ENCODE measurements around the gene ARMC9. TPM values are rescaled to one million over a fixed set of nuclear protein-coding genes. Genes with fewer than 3 reads are reported as not detected.

The ARMC9 gene, protein sequence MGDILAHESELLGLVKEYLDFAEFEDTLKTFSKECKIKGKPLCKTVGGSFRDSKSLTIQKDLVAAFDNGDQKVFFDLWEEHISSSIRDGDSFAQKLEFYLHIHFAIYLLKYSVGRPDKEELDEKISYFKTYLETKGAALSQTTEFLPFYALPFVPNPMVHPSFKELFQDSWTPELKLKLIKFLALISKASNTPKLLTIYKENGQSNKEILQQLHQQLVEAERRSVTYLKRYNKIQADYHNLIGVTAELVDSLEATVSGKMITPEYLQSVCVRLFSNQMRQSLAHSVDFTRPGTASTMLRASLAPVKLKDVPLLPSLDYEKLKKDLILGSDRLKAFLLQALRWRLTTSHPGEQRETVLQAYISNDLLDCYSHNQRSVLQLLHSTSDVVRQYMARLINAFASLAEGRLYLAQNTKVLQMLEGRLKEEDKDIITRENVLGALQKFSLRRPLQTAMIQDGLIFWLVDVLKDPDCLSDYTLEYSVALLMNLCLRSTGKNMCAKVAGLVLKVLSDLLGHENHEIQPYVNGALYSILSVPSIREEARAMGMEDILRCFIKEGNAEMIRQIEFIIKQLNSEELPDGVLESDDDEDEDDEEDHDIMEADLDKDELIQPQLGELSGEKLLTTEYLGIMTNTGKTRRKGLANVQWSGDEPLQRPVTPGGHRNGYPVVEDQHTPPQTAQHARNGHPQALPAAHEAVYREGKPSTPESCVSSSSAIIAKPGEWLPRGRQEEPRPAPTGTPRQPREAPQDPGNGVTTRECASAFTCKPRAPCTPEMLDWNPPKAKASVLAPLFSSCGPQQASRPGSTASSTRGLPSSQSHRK
- total RNA-seq: 189 and 260 TPM in 2 replicates

DNA sequence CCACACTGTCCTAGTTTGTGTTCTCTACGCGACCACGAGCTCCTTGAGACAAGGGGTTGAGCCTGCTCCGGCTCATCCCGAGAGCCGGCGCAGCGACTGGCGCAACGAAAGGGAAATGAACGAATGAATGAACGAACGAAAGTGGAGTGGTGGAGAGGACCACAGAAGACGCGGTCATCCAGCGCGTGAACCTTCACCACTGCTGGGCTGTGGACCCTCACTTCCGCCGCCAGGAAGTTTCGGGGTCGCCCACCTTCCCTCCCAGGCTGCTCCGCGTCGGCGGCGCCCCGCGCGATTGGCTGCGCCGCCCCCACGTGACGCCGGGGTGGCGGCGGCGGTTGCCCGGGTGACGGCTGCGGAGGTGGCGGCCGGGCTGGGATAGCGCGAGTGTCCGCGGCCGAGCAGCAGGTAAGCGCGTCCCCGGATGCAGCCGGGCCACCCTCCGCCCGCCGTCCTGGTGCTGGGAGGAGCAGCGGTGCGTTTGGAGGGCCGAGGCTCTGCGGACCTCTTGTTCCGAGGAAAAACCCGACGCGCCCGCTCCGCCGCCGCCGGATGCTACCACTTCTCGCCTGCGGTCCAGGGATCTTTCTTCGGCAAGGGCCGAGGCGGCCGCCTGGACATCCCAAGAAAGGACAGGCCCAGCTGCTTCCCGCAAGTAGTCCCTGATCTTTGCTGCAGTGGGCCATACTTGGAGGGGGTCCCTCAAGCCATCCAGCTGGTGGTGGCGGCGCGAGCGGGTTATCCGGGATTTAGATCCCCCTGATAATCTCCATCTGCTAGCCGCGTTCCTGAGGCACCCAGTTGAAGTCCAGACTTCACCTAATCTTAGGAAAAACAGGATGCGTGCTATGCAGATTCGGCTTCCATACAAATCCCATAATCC is at the start of gene ARMC9:
Gene ARMC9 (plus strand): TSS at position 341 of the 883 bp plus-strand sequence. CDS start 7,608 bp downstream, outside the sequence.
- DNase-seq (ENCODE audit: low read depth): peak; percentile 60
- peak within 1 kb of the TSS; percentile 89 for H3K4me3 ChIP-seq (ENCODE audit: low read depth, low read length)
- TF ChIP-seq, protein P1, sequence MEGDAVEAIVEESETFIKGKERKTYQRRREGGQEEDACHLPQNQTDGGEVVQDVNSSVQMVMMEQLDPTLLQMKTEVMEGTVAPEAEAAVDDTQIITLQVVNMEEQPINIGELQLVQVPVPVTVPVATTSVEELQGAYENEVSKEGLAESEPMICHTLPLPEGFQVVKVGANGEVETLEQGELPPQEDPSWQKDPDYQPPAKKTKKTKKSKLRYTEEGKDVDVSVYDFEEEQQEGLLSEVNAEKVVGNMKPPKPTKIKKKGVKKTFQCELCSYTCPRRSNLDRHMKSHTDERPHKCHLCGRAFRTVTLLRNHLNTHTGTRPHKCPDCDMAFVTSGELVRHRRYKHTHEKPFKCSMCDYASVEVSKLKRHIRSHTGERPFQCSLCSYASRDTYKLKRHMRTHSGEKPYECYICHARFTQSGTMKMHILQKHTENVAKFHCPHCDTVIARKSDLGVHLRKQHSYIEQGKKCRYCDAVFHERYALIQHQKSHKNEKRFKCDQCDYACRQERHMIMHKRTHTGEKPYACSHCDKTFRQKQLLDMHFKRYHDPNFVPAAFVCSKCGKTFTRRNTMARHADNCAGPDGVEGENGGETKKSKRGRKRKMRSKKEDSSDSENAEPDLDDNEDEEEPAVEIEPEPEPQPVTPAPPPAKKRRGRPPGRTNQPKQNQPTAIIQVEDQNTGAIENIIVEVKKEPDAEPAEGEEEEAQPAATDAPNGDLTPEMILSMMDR (IDR thresholded peaks at IDR 0.05; ENCODE audit: insufficient read depth, low read depth, low read length): no peak

DNA sequence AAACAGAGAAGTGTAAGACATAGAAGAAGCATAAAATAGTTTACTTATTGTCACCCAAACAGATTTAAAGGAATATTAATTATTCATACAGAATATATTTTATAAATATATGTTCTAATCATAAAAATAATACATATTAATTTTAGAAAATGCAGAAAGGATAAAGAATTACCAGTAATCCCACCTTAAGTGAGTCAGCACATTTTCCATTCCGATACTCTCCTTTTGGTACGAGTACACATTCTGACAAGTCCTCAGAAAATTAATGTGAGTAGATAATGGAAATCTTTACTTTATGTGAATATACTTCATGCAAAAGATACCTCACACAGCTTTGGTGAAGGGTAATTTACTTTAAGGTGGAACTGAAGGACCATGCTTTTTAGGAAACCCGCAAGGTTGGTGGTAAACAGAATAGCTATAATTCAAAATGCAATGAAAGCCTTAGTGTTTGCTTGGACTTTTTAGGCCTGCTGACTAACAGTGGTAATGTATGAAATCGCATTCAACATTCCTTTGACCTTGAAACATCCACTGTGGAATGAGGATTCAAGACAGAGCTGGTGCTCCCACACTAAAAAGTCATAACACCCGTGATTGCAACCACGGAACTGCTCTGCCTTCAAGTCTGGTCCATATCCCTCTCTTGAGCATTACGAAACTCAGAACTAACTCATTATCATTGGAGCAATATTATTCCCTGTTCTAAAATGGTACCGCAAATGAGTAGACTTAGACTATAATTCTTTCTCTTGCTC is 45.5 kb upstream of the ARMC9 start:
- no peak overlapping the region for H3K4me3 ChIP-seq (ENCODE audit: low read depth, low read length)
- DNase-seq (ENCODE audit: low read depth): peak; percentile 94
- TF ChIP-seq, protein P1 (IDR thresholded peaks at IDR 0.05; ENCODE audit: insufficient read depth, low read depth, low read length): no peak

DNA sequence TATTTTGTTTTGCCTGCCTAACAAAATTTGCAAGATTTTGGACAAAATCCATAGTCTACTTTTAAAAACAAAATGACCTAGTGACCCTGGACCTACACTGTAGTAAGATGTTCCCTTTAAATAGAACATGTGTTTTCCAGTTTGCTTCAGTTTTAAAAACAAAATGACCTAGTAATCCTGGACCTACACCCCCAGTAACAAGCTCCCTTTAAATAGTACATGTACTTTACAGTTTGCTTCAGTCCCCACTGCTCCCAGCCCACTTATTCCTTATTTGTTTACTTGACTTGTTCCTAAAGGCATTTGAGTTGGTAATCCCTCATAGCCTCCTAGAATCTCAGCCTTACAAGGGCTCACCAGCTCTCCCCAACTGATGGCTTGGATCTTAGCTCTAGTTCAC is 39.1 kb upstream of the ARMC9 start:
- H3K4me3 ChIP-seq (ENCODE audit: low read depth, low read length): no peak overlapping the region
- DNase-seq (ENCODE audit: low read depth): peak; percentile 91
- TF ChIP-seq, protein P1 (IDR thresholded peaks at IDR 0.05; ENCODE audit: insufficient read depth, low read depth, low read length): no peak

DNA sequence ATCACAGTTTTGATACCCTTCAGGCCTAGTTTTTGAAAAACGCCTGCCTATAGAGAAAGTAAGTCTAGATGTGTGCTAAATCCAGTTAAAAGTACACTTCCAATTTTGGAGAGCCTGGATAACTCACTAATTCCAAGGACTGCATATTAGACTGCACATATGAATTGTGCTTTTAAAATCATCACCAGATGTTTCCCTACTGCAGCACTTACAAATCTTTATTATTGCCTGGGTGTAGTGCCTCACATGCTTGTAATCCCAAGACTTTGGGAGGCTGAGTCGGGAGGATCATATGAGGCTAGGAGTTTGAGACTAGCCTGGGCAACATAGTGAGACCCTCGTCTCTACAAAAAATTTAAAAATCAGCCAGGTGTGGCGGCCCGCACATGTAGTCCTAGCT is 37.7 kb upstream of the ARMC9 start:
- DNase-seq (ENCODE audit: low read depth): peak; percentile 18
- TF ChIP-seq, protein P1 (IDR thresholded peaks at IDR 0.05; ENCODE audit: insufficient read depth, low read depth, low read length): no peak

DNA sequence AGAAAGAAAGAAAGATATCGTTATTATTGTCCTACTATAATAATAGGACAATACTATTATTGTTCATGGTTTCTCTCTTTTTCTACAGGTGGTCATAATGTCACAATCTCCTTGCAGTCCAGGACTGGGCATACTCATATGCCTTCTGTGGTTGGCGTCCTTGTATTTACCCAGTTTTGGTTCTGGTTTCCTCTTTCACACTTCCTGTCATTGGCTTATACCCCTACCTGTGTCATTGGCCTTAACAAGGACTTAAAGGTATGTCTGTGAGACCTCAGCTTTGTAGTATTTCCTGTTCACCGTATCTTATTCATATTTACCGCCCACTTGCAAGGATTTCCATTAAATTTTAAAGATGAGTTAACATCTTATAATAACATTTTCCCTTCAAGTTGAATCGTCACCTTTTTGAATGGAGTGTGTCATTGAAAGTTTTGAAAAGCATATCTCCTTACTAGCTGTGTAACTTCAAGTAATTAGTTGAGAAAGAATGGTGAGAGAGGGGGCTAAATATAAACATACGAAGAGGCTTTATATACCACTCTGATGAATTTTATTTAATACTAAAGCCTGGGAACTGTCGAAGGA is 37.1 kb upstream of the ARMC9 start:
- DNase-seq (ENCODE audit: low read depth): no peak
- no peak overlapping the region for H3K4me3 ChIP-seq (ENCODE audit: low read depth, low read length)
- TF ChIP-seq, protein P1 (IDR thresholded peaks at IDR 0.05; ENCODE audit: insufficient read depth, low read depth, low read length): no peak

More for the DNA sequence above, 37.7 kb upstream of the ARMC9 start:
- no peak overlapping the region for H3K4me3 ChIP-seq (ENCODE audit: low read depth, low read length)

Measured in fibroblast of villous mesenchyme (primary cell).